Spinal cord (tissue), 10 donors: ENCODE results near the gene ECSIT. TPM values are rescaled to one million over a fixed set of nuclear protein-coding genes. Genes with fewer than 3 reads are reported as not detected.
A peak's percentile ranks its signal among the peaks of the same experiment; 100 is the strongest.

Experiments used
- DNase-seq, 6 donors: peaks; one replicate each; pipeline versions ENCODE4 v3.0.0 to v3.0.0-alpha.2; 2013 to 2015; ENCODE audit warnings: low spot score in 6 of 6, low read depth in 4 of 6
- H3K27ac ChIP-seq: one replicate; pipeline ENCODE4 v1.5.1; 2013; ENCODE audit warnings: low read depth, low read length, control low read depth
- H3K27me3 ChIP-seq: one replicate; pipeline ENCODE4 v1.6.1; 2013; ENCODE audit warnings: low read length; ENCODE audit not compliant: control insufficient read depth, insufficient read depth
- H3K36me3 ChIP-seq: one replicate; pipeline ENCODE4 v1.6.1; 2013; ENCODE audit warnings: low read length; ENCODE audit not compliant: control insufficient read depth, insufficient read depth
- H3K4me1 ChIP-seq: one replicate; pipeline ENCODE4 v1.6.1; 2013; ENCODE audit warnings: low read length; ENCODE audit not compliant: control insufficient read depth, insufficient read depth
- H3K4me3 ChIP-seq: one replicate; pipeline ENCODE4 v1.5.1; 2013; ENCODE audit warnings: low read depth, low read length, control low read depth
- H3K9me3 ChIP-seq: one replicate; pipeline ENCODE4 v1.6.1; 2013; ENCODE audit warnings: low read length; ENCODE audit not compliant: control insufficient read depth, insufficient read depth
- WGBS: methylation state at CpG from one replicate; pipeline ENCODE4 v1.1.5; 2013; ENCODE audit warnings: missing lambda C conversion rate; ENCODE audit not compliant: insufficient coverage; 5-methylcytosine and 5-hydroxymethylcytosine counted together
- polyA plus RNA-seq, 2 donors: library from polyadenylated mRNA; unstranded; fragments of 120-200 nt; gene quantifications; one replicate each; pipeline ENCODE4 v1.2.1, GENCODE V29; 2013; ENCODE audit not compliant: insufficient read length in 2 of 2
- total RNA-seq, 2 donors: library from RNA; depleted of rRNA in 1 of 2; stranded (reverse); fragments of 120-200 nt in 1 of 2; fragments of >200 nt in 1 of 2; gene quantifications; one replicate each; pipeline versions ENCODE4 v1.2.3 to v1.2.4, GENCODE V29; 2013 to 2014
- donor health status: healthy.

ECSIT gene
- total and polyA plus RNA-seq, 4 donors, result 31.1 to 77.8 (median 56.9) TPM

DNA sequence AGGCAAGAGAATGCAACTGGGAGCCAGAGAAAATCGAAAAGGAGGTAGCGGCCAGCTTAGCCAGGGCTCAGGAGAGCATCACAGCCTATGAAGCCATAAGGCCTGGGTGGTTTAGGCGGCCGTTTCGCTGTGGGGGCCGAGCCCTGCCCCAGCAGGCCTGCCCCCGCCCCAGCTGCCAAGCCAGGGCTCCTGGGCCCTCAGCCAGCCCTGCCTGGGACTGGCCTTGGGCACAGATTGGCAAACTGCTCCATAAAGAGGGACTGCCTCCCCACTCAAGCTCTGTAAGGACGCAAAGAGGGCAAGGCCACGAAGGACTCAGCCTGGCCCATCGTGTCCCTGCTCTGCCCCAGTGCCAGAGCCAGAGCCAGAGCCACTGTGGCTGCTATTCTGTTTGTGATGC lies 33.5 kb downstream of the ECSIT start:
- DNase-seq, result no peak
- Histone ChIP-seq H3K4me1 (no peaks in the 10 kb centered on the region), H3K27me3 (no peaks in the 10 kb centered on the region), H3K4me3 (no peak overlapping the region), H3K27ac (no peak overlapping the region), H3K9me3 (no peaks in the 10 kb centered on the region), H3K36me3 (peaks cover 73% of the 10 kb centered on the region)
- WGBS, result 91% methylated on average over 10 of the region's 10 CpGs

DNA sequence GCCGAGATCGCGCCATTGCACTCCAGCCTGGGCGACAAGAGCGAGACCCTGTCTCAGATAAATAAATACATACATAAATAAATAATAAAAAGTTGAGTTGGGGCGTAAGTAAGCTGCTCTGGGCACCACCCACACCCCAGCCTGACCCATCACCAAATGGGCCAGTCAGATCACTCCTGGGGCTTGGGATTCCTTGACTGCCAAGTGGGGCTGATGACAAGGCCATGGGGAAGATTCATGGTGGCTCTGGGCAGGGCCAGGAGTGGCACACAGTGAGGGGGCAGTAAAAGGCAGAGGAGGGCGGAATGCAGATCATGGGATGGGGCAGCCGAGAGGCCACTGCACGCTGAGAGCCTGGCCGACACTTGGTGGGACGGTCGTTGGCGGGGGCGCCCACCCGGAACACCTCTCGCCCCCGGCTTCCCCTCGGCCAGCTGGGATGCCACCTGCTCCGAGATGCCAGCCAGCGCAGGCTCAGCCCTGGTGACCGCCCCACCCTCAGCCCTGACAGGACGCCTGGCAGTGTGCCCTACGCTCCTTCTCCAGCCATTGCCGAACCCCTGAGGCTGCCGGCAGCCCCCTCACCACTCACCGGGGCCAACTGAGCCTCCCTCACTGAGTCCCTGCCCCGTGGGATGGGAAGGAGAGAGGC lies 34.2 kb downstream of the ECSIT start:
- Histone ChIP-seq H3K36me3 (peaks cover 76% of the 10 kb centered on the region), H3K27me3 (no peaks in the 10 kb centered on the region), H3K27ac (no peak overlapping the region), H3K4me1 (no peaks in the 10 kb centered on the region), H3K4me3 (no peak overlapping the region), H3K9me3 (no peaks in the 10 kb centered on the region)
- WGBS, result 87% methylated on average over 18 of the region's 27 CpGs
- DNase-seq, result no peak

GRCh38 chr19:11489378-11489777 lies 39.6 kb downstream of the ECSIT start:
- Histone ChIP-seq H3K4me3 (no peak overlapping the region), H3K9me3 (no peaks in the 10 kb centered on the region), H3K36me3 (peaks cover 75% of the 10 kb centered on the region), H3K27ac (no peak overlapping the region), H3K27me3 (no peaks in the 10 kb centered on the region), H3K4me1 (no peaks in the 10 kb centered on the region)
- 98% methylated on average over 7 of the region's 7 CpGs for WGBS
- DNase-seq, result no peak

DNA sequence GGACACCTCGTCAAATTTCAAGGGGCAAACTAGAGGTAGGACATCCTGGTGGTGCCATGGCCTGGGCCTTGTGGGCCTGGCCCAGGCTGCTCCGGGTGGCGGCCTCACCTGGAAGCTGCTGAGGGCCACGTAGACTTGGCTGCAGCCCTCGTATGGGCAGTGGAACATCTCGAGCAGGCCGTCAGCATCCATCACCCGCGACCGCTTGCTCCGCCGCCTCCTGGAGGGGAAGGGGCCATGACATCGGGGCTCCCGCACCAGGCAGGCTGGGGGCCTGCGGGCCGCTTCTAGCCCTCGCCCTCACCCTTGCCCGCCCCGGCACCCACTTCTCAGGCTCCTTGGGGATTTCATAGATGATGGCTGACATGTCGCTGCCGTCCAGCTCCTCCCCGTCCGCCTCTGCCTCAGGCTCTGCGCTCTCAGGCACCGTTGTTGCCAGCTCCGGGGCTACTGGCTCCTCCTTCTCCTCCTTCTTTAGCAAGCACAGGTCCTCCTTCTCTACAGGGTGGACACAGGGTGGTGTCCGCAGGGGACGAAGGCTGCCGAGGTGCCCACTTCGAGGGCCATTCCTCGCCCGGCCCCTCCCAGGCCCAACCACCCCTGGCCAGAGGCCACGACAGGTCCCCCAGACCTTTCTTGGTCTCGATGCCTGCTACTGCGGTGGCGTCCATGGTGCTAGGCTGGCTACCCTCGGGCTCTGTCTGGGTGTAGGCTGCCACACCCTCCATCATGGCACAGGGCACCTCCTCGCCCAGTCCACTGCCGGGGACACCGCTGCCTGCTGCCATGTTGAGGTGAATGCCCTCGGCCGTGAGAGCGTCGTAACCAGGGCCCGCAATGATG lies 42.1 kb downstream of the ECSIT start:
- Histone ChIP-seq H3K27ac (no peak overlapping the region), H3K27me3 (peaks cover 4% of the 10 kb centered on the region)
- WGBS, result 92% methylated on average over 45 of the region's 45 CpGs

DNA sequence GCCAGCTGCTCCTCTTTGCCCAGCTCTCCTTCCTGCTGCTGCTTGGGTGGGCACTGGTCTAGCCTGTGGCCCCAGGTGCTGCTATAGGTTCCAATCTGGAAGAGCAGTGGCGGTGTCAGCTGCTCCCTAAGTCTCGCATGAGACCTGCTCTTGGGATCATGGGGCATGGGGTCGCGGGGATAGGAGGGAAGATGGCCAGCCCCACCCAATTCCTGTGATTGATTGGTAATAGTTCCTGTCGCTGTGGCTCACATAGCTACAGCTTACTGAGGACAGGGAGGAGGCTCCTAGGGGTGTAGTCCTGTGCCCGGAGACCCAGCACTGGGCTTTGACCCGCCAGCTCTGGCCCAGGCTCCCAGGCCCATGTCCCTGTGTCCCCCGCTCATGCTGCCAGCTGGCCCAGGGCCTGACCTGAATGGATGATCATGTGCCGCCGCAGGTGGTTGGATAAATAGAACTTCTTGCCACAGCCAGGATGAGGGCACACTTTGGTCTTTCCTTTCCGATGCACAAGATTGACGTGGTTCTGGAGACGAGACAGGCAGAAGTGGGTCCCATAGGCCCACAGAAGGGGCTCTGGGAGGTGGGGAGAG lies 43.6 kb downstream of the ECSIT start:
- WGBS, result 86% methylated on average over 13 of the region's 13 CpGs
- DNase-seq, result no peak
- no peak overlapping the region for H3K27ac ChIP-seq
- peaks cover 10% of the 10 kb centered on the region for H3K27me3 ChIP-seq
- H3K9me3 ChIP-seq, result no peaks in the 10 kb centered on the region
- H3K36me3 ChIP-seq, result peaks cover 56% of the 10 kb centered on the region
- peaks cover 24% of the 10 kb centered on the region for H3K4me1 ChIP-seq
- H3K4me3 ChIP-seq, result no peak overlapping the region

More for the DNA sequence above, 42.1 kb downstream of the ECSIT start:
- no peak for DNase-seq
- Histone ChIP-seq H3K9me3 (no peaks in the 10 kb centered on the region), H3K4me3 (no peak overlapping the region), H3K36me3 (peaks cover 66% of the 10 kb centered on the region), H3K4me1 (peaks cover 14% of the 10 kb centered on the region)

DNA sequence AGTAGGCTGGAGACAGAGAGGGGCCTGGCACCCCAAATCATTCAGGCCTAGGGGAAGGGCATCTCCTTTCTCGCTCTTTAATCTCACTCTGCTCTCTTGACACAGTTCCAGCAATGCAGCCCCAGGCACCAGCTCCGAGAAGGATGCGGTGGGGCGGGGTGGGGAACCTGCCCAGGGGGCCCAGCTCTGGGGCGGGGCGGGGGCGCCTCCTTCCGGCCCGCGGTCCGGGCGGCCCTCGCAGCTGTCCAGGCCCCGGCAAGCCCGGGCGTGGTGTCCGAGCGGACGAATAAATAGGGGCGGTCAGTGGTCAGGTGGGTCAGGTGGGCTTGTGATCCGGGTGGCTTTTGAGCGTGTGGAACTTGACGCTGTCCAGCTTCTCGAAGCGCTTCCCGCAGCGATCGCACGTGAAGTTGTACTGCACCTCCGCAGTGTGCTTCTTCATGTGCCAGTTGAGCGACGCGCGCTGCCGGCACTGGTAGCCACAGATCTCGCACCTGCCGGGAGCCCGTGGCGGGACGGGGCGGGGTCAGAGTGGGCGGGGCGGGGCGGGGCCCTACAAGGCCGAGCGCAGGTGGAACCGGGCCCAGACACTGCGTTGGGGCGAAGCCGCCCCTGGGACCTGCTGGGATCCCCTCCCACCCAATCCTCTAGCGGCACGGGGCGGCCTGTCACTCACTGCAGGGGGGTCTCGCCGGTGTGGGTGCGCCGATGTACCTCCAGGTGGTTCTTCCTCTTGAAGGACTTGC lies 45.4 kb downstream of the ECSIT start:
- no peaks in the 10 kb centered on the region for H3K9me3 ChIP-seq
- WGBS, result 58% methylated on average over 48 of the region's 57 CpGs
- H3K27me3 ChIP-seq, result peaks cover 12% of the 10 kb centered on the region
- DNase-seq, result no peak
- H3K4me1 ChIP-seq, result peaks cover 35% of the 10 kb centered on the region
- no peak overlapping the region for H3K27ac ChIP-seq
- H3K4me3 ChIP-seq, result no peak overlapping the region
- peaks cover 44% of the 10 kb centered on the region for H3K36me3 ChIP-seq

DNA sequence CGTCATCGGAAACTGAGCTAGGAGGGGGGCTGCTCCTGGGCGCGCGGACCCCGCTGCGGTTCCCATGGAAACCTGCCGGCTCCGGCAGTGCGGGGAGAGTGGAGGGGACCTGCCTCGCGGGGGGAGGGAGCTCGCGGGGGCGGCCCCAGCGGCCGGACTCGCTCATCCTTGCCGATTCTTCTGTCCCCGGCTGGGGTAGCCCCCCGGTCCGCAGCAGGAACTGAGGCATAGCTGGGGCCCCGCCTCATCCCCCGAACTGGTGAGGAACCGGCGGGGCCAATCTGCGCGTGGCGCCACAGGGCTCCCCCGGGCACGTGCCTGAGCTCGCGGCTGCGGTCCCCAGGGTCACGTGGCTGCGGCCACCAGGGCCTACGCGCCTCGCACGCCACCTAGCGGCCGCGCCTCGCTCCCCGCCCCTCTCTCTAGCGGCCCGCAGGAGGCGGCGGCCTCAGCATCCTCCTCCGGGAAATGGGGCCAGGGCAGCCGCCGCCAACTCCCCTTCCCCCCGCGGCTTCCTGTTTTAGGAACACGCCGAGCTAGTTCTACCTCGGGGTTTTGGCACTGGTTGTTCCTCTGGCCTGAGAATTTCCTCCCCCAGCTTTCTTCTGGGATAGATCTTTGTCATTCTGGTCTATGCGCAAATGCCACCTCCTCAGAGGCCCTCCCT lies 46.4 kb downstream of the ECSIT start:
- peaks cover 46% of the 10 kb centered on the region for H3K36me3 ChIP-seq
- no peaks in the 10 kb centered on the region for H3K9me3 ChIP-seq
- WGBS, result 2% methylated on average over 58 of the region's 58 CpGs
- H3K27me3 ChIP-seq, result peaks cover 12% of the 10 kb centered on the region
- peak overlapping the region; percentile 57 for H3K27ac ChIP-seq
- H3K4me3 ChIP-seq, result peak overlapping the region; percentile 43
- peak in 4 of 6 donors; percentile 62 to 92 (median 80) for DNase-seq
- H3K4me1 ChIP-seq, result peaks cover 41% of the 10 kb centered on the region

DNA sequence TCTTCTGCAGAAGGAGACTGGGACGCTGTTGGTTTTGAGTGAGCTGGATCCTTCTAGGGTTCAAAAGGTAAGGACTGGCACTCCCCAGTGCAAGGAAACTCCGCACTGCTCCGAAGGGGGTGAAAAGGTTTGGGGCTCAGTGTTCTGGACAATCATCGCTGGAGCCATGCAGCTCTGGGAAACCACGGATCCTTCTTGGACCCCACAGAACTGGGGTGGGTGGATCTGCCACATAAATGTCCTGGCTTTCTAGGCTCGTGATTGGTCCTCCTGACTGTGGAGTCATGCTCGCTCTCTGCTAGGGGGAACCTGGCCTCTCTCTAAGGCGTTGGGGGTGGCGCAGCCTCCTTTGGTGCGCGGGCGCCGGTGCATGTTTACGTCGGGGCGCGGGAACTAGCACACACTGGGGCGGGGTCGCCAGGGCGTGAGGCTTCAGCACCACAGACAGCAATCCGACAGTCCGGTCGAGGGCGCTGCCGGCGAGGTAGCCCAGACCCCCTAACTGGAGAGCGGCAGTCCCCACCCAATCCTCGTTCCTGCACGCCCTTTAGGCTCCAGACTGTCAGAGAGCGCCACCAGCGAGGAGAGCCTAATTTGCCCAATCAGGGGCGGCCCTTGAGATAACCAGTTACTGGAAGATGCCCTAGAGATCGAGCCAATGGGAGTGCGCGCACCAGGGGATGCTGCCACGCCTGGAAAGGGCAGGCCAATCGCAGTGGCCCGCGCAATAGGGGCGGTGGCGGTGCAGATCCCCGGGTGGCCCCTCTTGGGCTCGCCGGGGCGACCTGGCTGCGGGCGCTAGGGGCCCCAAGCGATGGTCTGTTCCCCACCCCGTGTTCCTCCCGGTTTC lies 47.2 kb downstream of the ECSIT start:
- 3% methylated on average over 50 of the region's 50 CpGs for WGBS
- Histone ChIP-seq H3K36me3 (peaks cover 43% of the 10 kb centered on the region), H3K27ac (peak overlapping the region; percentile 57), H3K27me3 (peaks cover 12% of the 10 kb centered on the region), H3K4me1 (peaks cover 41% of the 10 kb centered on the region), H3K4me3 (peak overlapping the region; percentile 43), H3K9me3 (no peaks in the 10 kb centered on the region)
- DNase-seq, result peak in 4 of 6 donors; percentile 64 to 96 (median 88)
